IPS-15b (cell line): ENCODE measurements around the gene GDI2.
"Not testable (repeated sequence)": the region's sequence is repeated elsewhere in the genome, so short reads cannot be mapped to it uniquely, and the experiment has no call there.

ENCODE experiments used
- H3K27me3 ChIP-seq: one replicate; pipeline ENCODE4 v1.6.1; 2013; ENCODE audit warnings: low read length; ENCODE audit not compliant: control insufficient read depth, insufficient read depth
- H3K36me3 ChIP-seq: one replicate; pipeline ENCODE4 v1.6.1; 2013; ENCODE audit warnings: low read length; ENCODE audit not compliant: control insufficient read depth, insufficient read depth
- H3K4me1 ChIP-seq: one replicate; pipeline ENCODE4 v1.6.1; 2013; ENCODE audit warnings: mild to moderate bottlenecking, low read length; ENCODE audit not compliant: control insufficient read depth, insufficient read depth
- H3K4me3 ChIP-seq: one replicate; pipeline ENCODE4 v1.5.1; 2013; ENCODE audit warnings: low read depth, low read length
- H3K9ac ChIP-seq: one replicate; pipeline ENCODE4 v1.6.1; 2013; ENCODE audit warnings: low read depth, mild to moderate bottlenecking, low read length
- H3K9me3 ChIP-seq: one replicate; pipeline ENCODE4 v1.6.1; 2013; ENCODE audit warnings: mild to moderate bottlenecking, low read length; ENCODE audit not compliant: control insufficient read depth, insufficient read depth

GDI2 gene

DNA sequence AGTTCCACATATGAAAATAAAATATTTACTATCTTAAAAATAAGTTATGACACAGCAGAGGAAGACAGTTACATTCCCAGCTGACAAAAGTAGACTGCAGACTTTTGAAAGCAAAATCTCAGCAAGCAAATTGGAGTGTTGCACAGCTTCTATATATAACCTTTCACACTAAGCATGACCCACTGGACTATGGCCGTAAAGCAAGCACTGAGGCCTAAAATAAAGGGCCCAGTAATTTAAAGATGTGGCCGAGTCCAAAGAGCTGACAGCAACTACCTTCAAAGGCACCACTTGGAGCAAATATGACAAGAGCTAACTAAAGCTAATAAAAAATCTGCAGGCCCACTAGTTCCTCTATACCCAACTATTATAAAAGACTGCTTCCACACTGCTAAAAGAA lies 6.5 kb downstream of the GDI2 start:
- no peak overlapping the region for H3K9ac ChIP-seq
- H3K36me3 ChIP-seq = no peaks in the 10 kb centered on the region
- H3K4me1 ChIP-seq = peaks cover 10% of the 10 kb centered on the region
- no peaks in the 10 kb centered on the region for H3K27me3 ChIP-seq
- no peaks in the 10 kb centered on the region for H3K9me3 ChIP-seq
- no peak overlapping the region for H3K4me3 ChIP-seq

GRCh38 chr10:5805711-5806110 lies 7.5 kb downstream of the GDI2 start:
- peaks cover 3% of the 10 kb centered on the region for H3K4me1 ChIP-seq
- H3K4me3 ChIP-seq = no peak overlapping the region
- no peak overlapping the region for H3K9ac ChIP-seq
- H3K9me3 ChIP-seq = no peaks in the 10 kb centered on the region
- no peaks in the 10 kb centered on the region for H3K36me3 ChIP-seq
- H3K27me3 ChIP-seq = no peaks in the 10 kb centered on the region

GRCh38 chr10:5805260-5805659 lies 8.0 kb downstream of the GDI2 start:
- no peak overlapping the region for H3K4me3 ChIP-seq
- no peaks in the 10 kb centered on the region for H3K36me3 ChIP-seq
- no peaks in the 10 kb centered on the region for H3K27me3 ChIP-seq
- H3K9me3 ChIP-seq = no peaks in the 10 kb centered on the region
- H3K4me1 ChIP-seq = peaks cover 2% of the 10 kb centered on the region
- no peak overlapping the region for H3K9ac ChIP-seq

GRCh38 chr10:5804386-5804785 lies 8.8 kb downstream of the GDI2 start:
- Histone ChIP-seq H3K36me3 (no peaks in the 10 kb centered on the region), H3K27me3 (no peaks in the 10 kb centered on the region), H3K9ac (no peak overlapping the region), H3K4me1 (peaks cover 2% of the 10 kb centered on the region), H3K9me3 (no peaks in the 10 kb centered on the region), H3K4me3 (no peak overlapping the region)

- no peaks in the 10 kb centered on the region for H3K4me1 ChIP-seq
- no peaks in the 10 kb centered on the region for H3K9me3 ChIP-seq
- H3K4me3 ChIP-seq = no peak overlapping the region
- H3K36me3 ChIP-seq = peaks cover 15% of the 10 kb centered on the region
- no peak overlapping the region for H3K9ac ChIP-seq
- H3K27me3 ChIP-seq = no peaks in the 10 kb centered on the region
Observed at GRCh38 chr10:5800782-5801181, 12.5 kb downstream of the GDI2 start.

DNA sequence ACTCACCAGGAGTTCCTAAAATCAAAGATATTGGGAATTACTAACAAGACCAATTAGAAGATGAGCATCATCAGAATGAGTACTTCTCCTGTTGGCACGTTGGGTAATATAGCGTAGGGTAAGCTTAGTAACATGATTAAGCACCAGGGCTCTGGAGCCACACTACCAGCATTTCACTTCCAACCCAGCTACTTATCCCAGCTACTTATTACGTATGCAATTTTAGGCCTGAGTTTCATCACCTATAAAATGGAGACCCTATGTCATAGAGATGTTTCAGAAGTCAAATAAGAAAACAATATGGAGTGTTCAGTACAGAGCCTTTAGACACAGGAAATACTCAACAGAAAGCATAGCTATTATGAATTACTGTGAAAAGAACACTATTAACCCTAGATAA lies 19.0 kb downstream of the GDI2 start:
- H3K9me3 ChIP-seq = no peaks in the 10 kb centered on the region
- H3K9ac ChIP-seq = no peak overlapping the region
- peaks cover 49% of the 10 kb centered on the region for H3K36me3 ChIP-seq
- no peaks in the 10 kb centered on the region for H3K27me3 ChIP-seq
- H3K4me3 ChIP-seq = no peak overlapping the region
- H3K4me1 ChIP-seq = no peaks in the 10 kb centered on the region

- H3K9ac ChIP-seq = no peak overlapping the region
- no peaks in the 10 kb centered on the region for H3K9me3 ChIP-seq
- no peaks in the 10 kb centered on the region for H3K27me3 ChIP-seq
- no peaks in the 10 kb centered on the region for H3K4me1 ChIP-seq
- H3K36me3 ChIP-seq = peaks cover 39% of the 10 kb centered on the region
- H3K4me3 ChIP-seq = no peak overlapping the region
Observed at GRCh38 chr10:5789626-5790025, 23.6 kb downstream of the GDI2 start.

DNA sequence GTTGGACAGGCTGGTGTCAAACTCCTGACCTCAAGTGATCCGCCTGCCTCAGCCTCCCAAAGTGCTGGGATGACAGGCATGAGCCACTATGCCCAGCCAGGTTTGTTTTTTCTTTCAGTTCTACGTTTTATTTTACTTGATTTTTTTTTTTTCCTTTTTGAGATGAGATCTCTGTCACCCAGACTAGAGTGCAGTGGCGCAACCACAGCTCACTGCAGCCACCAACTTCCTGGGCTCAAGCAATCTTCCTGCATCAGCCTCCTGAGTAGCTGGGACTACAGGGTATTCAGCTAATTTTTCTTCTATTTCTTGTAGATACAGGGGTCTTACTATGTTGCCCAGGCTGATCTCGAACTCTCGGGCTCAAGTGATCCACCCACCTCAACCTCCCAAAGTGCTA lies 24.3 kb downstream of the GDI2 start:
- Histone ChIP-seq H3K36me3 (peaks cover 39% of the 10 kb centered on the region), H3K9ac (no peak overlapping the region), H3K9me3 (no peaks in the 10 kb centered on the region), H3K4me1 (no peaks in the 10 kb centered on the region), H3K4me3 (no peak overlapping the region), H3K27me3 (no peaks in the 10 kb centered on the region)

DNA sequence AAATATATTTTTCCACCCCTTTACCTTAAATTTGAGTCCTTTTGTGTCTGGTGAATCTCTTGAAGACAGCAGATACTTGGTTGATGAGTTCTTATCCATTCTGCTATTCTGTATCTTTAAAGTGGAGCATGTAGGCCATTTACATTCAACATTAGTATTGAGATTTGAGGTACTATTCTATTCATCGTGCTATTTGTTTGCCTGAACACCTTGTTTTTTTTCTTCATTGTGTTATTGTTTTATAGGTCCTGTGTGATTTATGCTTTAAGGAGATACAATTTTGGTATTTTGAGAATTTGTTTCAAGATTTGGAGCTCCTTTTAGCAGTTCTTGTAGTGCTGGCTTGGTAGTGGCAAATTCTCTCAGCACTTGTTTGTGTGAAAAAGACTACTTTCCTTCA lies 29.9 kb downstream of the GDI2 start:
- Histone ChIP-seq H3K9ac (no peak overlapping the region), H3K36me3 (peaks cover 20% of the 10 kb centered on the region), H3K9me3 (no peaks in the 10 kb centered on the region), H3K4me1 (no peaks in the 10 kb centered on the region), H3K4me3 (no peak overlapping the region), H3K27me3 (no peaks in the 10 kb centered on the region)

DNA sequence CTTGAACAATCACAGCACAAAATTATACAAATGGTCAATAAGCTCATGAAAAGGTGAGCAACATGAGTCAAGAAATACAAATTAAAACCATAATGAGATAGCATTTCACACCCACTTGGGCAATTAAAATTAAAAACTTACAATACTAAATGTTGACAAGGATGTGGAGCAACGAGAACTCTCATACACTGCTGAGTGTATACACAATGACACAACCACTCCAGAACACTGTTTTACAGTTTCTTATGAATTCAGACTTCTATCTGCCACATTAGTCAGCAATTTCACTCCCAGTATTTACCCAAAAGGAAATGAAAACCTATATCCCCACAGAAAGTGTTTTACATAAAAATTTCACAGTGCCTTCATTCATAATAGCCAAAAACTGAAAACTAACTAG lies 31.1 kb downstream of the GDI2 start:
- Histone ChIP-seq H3K36me3 (peaks cover 20% of the 10 kb centered on the region), H3K9me3 (no peaks in the 10 kb centered on the region), H3K4me3 (no peak overlapping the region), H3K4me1 (no peaks in the 10 kb centered on the region), H3K27me3 (no peaks in the 10 kb centered on the region), H3K9ac (no peak overlapping the region)

GRCh38 chr10:5779730-5780129 lies 33.5 kb downstream of the GDI2 start:
- Histone ChIP-seq H3K9me3 (no peaks in the 10 kb centered on the region), H3K4me3 (no peak overlapping the region), H3K9ac (no peak overlapping the region), H3K36me3 (peaks cover 14% of the 10 kb centered on the region), H3K4me1 (peaks cover 7% of the 10 kb centered on the region), H3K27me3 (no peaks in the 10 kb centered on the region)

- H3K4me3 ChIP-seq, H3K9ac ChIP-seq, H3K9me3 ChIP-seq, H3K27me3 ChIP-seq, H3K4me1 ChIP-seq: not testable (repeated sequence)
- peaks cover 11% of the 10 kb centered on the region for H3K36me3 ChIP-seq
Observed at GRCh38 chr10:5777758-5778157, 35.5 kb downstream of the GDI2 start.

- H3K27me3 ChIP-seq = no peaks in the 10 kb centered on the region
- H3K36me3 ChIP-seq = peaks cover 11% of the 10 kb centered on the region
- H3K9me3 ChIP-seq = no peaks in the 10 kb centered on the region
- no peak overlapping the region for H3K4me3 ChIP-seq
- H3K9ac ChIP-seq = no peak overlapping the region
- peaks cover 7% of the 10 kb centered on the region for H3K4me1 ChIP-seq
Observed at GRCh38 chr10:5776881-5777197, 36.4 kb downstream of the GDI2 start.
